Mesothelial cell of epicardium (in vitro differentiated cells): Measurements from ENCODE around the gene FZD10. TPM values are rescaled to one million over a fixed set of nuclear protein-coding genes. Genes with fewer than 3 reads are reported as not detected.

Experiments
- DNase-seq, 2 experiments: peaks; one replicate each; pipeline ENCODE4 v3.0.0; 2021; ENCODE audit warnings: low spot score in 2 of 2; ENCODE audit not compliant: unreplicated experiment in 2 of 2
- H3K27ac Mint-ChIP-seq: 2 replicates; pipeline ENCODE4 v1.8.0; 2021; ENCODE audit warnings: mixed read lengths
- H3K27me3 Mint-ChIP-seq: 2 replicates; pipeline ENCODE4 v1.8.0; 2021; ENCODE audit warnings: low read depth, mixed read lengths
- H3K36me3 Mint-ChIP-seq: 2 replicates; pipeline ENCODE4 v1.8.0; 2021; ENCODE audit warnings: mixed read lengths
- H3K4me1 Mint-ChIP-seq: 2 replicates; pipeline ENCODE4 v1.8.0; 2021; ENCODE audit warnings: mixed read lengths
- H3K4me3 Mint-ChIP-seq: 2 replicates; pipeline ENCODE4 v1.8.0; 2021; ENCODE audit warnings: mild to moderate bottlenecking, moderate library complexity, mixed read lengths
- H3K9me3 Mint-ChIP-seq: 2 replicates; pipeline ENCODE4 v1.8.0; 2021; ENCODE audit warnings: mixed read lengths
- total RNA-seq: library from RNA; stranded (reverse); gene quantifications from 3 replicates; pipeline ENCODE4 v1.2.1, GENCODE V29; 2021
- TF ChIP-seq, protein P1 (sequence below): fragments of 200-600 bp; sonication (generic); IDR thresholded peaks from one replicate; pipeline ENCODE4 v1.5.0; 2021; ENCODE audit warnings: antibody characterized with exemption; ENCODE audit not compliant: unreplicated experiment

FZD10 gene
- total RNA-seq, 1 donor from 2014 or later: 2.5 TPM

DNA sequence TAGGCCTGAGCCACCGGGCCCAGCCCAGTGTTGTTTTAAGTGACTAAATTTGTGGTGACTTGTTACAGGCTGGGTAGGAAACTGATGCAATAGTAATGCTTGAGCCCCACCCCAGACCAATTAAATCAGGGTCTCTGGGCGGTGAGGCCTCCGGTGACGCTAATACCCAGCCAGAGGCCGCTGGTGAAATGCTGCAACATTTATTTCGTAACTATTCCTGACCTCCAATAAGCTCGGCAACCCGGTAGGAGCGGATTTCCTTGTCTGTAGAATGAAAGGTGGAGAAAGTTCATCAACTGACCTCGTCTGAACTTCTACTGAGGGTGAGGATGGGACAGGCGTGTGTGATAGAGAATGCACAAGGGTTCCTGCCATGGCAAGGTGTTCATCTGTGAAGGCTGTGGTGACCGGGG is 42.3 kb downstream of the FZD10 start:
- Mint-ChIP-seq H3K4me3 (no peak overlapping the region), H3K27ac (no peak overlapping the region), H3K36me3 (peaks cover 2% of the 10 kb centered on the region), H3K9me3 (peaks cover 26% of the 10 kb centered on the region), H3K4me1 (no peaks in the 10 kb centered on the region), H3K27me3 (peaks cover 22% of the 10 kb centered on the region)
- TF ChIP-seq, protein P1, sequence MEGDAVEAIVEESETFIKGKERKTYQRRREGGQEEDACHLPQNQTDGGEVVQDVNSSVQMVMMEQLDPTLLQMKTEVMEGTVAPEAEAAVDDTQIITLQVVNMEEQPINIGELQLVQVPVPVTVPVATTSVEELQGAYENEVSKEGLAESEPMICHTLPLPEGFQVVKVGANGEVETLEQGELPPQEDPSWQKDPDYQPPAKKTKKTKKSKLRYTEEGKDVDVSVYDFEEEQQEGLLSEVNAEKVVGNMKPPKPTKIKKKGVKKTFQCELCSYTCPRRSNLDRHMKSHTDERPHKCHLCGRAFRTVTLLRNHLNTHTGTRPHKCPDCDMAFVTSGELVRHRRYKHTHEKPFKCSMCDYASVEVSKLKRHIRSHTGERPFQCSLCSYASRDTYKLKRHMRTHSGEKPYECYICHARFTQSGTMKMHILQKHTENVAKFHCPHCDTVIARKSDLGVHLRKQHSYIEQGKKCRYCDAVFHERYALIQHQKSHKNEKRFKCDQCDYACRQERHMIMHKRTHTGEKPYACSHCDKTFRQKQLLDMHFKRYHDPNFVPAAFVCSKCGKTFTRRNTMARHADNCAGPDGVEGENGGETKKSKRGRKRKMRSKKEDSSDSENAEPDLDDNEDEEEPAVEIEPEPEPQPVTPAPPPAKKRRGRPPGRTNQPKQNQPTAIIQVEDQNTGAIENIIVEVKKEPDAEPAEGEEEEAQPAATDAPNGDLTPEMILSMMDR: no peak
- no peak for DNase-seq

DNA sequence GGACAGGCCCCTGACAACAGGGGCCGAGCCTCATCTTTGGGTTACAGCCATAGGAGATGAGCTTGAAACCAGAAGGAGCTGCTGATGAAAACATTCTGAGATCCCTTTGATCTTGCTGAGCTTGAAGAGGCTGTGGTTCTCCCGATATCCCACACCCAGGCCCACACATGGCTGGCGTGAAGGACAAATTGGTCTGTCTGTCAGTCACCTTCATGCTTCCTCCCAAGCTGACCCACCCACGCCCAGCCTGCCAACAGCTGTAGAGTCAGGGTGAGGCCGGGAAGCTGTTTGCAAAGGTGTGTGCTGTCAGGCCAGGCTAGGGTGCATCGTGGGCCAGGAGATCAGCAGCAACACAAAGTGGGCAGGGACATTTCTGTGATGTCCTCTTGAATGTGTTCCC is 43.2 kb downstream of the FZD10 start:
- TF ChIP-seq, protein P1: no peak
- Mint-ChIP-seq H3K36me3 (peaks cover 2% of the 10 kb centered on the region), H3K27me3 (peaks cover 15% of the 10 kb centered on the region), H3K9me3 (peaks cover 22% of the 10 kb centered on the region), H3K4me1 (no peaks in the 10 kb centered on the region), H3K4me3 (no peak overlapping the region), H3K27ac (no peak overlapping the region)
- DNase-seq: no peak

DNA sequence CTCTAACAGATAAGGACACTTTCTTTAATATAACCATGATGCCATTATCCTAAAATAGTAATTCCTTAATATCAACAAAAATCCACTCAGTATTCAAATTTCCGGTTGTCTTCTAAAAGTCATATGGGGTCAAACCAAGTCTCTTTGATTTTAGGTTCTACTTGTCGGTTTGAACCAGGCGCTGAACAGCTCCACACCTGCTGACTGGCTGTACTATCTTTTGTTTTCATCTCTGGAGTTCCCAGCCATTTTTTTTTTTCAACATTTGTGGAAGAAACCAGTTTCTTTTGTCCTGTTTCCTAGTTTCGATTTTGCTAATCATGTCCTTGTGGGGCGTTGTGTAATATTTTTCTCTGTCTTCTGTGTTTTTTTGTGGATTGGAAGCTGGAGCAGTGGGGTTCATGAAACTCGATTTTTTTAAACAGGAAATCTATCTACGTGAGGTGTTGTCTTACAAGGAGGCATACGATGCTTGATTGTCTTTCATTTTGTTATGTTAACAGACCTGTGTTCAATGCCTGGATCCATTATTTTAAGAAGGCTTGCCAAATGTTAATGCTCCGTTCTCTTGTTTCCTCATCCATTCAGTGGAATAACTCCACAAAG is 50.2 kb downstream of the FZD10 start:
- DNase-seq: no peak
- no peak overlapping the region for H3K27ac Mint-ChIP-seq
- H3K4me1 Mint-ChIP-seq: peaks cover 3% of the 10 kb centered on the region
- H3K9me3 Mint-ChIP-seq: peaks cover 13% of the 10 kb centered on the region
- TF ChIP-seq, protein P1: no peak
- H3K4me3 Mint-ChIP-seq: no peak overlapping the region
- no peaks in the 10 kb centered on the region for H3K36me3 Mint-ChIP-seq
- peaks cover 47% of the 10 kb centered on the region for H3K27me3 Mint-ChIP-seq

DNA sequence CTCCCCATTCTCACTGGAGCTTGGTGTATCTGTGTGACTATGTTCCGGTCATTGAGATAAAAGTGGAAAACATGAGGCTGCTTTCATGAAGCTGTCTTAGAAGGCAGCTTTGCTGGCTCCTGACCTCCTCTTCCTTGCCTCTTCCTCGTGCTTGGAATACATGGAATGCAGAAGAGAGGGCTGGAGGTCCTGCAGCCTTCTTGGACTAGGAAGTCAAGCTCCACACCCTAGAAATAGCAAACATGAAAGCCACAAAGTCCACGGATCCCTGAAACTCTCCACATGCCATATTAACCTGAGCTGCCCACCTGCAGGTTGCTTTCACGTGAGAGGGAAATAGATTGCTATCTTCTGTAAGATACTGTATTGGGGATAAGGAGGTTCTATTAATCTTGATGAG is 51.0 kb downstream of the FZD10 start:
- no peak overlapping the region for H3K4me3 Mint-ChIP-seq
- H3K9me3 Mint-ChIP-seq: peaks cover 10% of the 10 kb centered on the region
- DNase-seq: no peak
- H3K27me3 Mint-ChIP-seq: peaks cover 48% of the 10 kb centered on the region
- H3K27ac Mint-ChIP-seq: no peak overlapping the region
- H3K4me1 Mint-ChIP-seq: peaks cover 3% of the 10 kb centered on the region
- H3K36me3 Mint-ChIP-seq: no peaks in the 10 kb centered on the region
- TF ChIP-seq, protein P1: no peak

DNA sequence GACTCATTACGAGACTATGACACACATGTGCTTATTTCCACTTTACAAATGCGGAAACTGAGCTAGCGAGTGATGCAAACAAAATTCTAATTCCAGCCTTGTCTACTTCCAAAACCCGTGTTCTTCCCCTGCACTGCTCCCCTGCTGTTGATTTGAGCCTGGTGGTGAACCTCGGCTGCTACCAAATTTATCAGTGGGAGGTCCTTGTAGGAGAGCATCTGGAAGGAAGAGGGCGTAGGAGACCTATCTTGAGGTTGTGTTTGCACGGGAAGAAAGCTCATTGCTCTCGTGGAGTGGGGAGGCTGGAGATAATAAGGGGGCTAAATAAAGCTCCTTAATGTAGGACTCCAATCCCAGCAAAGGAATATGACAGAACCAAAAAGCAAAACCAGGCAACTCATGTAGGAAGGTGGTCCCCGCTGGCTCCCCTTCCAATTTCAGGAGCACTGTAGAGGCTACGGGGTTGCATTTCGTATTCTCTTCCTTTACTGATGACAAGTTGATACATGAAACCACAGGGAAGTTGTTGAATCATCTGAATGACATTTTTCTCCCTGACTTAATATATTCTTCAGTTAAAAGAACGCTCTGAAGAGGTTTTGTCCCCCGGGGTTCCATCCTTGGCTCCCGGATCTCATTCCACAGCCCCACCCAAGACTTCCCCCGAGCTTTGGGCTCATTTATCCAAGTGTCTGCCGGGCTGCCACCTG is 52.6 kb downstream of the FZD10 start:
- H3K27me3 Mint-ChIP-seq: peaks cover 60% of the 10 kb centered on the region
- no peak for DNase-seq
- peaks cover 3% of the 10 kb centered on the region for H3K4me1 Mint-ChIP-seq
- H3K4me3 Mint-ChIP-seq: no peak overlapping the region
- H3K27ac Mint-ChIP-seq: no peak overlapping the region
- H3K36me3 Mint-ChIP-seq: no peaks in the 10 kb centered on the region
- TF ChIP-seq, protein P1: no peak
- peaks cover 7% of the 10 kb centered on the region for H3K9me3 Mint-ChIP-seq

Other genes starting within 250 kb of the FZD10 start
- gene PIWIL1, start 175.4 kb downstream of the FZD10 start, total RNA-seq: not detected in 3 replicates